Ectodermal cell (in vitro differentiated cells): ENCODE data around the gene GCSAML.

ENCODE experiments used
- H3K27ac ChIP-seq: 2 replicates; pipeline ENCODE4 v1.7.0; 2013; ENCODE audit warnings: mild to moderate bottlenecking, low read depth, low read length; ENCODE audit not compliant: insufficient read depth, poor library complexity, severe bottlenecking
- H3K27me3 ChIP-seq: 2 replicates; pipeline ENCODE4 v1.7.0; 2013; ENCODE audit warnings: mild to moderate bottlenecking, low read length; ENCODE audit not compliant: insufficient read depth, control insufficient read depth, poor library complexity, severe bottlenecking
- H3K36me3 ChIP-seq: one replicate; pipeline ENCODE4 v1.7.0; 2013; ENCODE audit warnings: low read length; ENCODE audit not compliant: control insufficient read depth, insufficient read depth
- H3K4me1 ChIP-seq: one replicate; pipeline ENCODE4 v1.7.0; 2013; ENCODE audit warnings: low read length; ENCODE audit not compliant: control insufficient read depth, insufficient read depth
- H3K4me3 ChIP-seq: 2 replicates; pipeline ENCODE4 v1.7.0; 2013; ENCODE audit warnings: low read depth, low read length, control low read depth; ENCODE audit not compliant: insufficient read depth
- H3K9me3 ChIP-seq: 2 replicates; pipeline ENCODE4 v1.7.0; 2013; ENCODE audit warnings: mild to moderate bottlenecking, low read length, moderate library complexity; ENCODE audit not compliant: control insufficient read depth
- WGBS, 2 experiments: methylation state at CpG; one replicate each; pipeline ENCODE4 v1.1.7; 2013; ENCODE audit warnings: missing lambda C conversion rate in 2 of 2; 5-methylcytosine and 5-hydroxymethylcytosine counted together

Gene GCSAML

DNA sequence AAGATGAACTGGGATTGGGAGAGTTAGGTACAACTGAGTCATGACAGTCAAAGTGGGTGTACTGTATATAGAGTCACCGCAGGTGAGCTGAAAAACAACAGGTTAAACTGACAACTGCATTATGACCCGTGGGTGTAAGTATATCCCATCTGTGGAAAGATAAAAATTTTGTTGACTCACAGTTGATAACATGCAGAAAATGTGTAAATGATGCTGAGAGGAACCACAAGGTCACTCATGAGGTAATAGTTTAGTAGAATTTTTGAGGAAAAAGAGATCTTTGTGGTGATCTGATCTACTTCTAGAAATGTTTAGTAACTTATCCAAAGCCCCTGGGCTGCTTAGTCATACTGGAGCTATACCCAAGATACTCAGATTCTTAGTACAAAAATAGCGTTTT, 13.5 kb upstream of the GCSAML start:
- H3K4me1 ChIP-seq: no peaks in the 10 kb centered on the region
- WGBS, 2 experiments: 74 to 78% methylated on average over 3 of the region's 3 CpGs
- no peak overlapping the region for H3K27ac ChIP-seq
- no peaks in the 10 kb centered on the region for H3K9me3 ChIP-seq
- no peaks in the 10 kb centered on the region for H3K36me3 ChIP-seq
- no peaks in the 10 kb centered on the region for H3K27me3 ChIP-seq
- H3K4me3 ChIP-seq: no peak overlapping the region

DNA sequence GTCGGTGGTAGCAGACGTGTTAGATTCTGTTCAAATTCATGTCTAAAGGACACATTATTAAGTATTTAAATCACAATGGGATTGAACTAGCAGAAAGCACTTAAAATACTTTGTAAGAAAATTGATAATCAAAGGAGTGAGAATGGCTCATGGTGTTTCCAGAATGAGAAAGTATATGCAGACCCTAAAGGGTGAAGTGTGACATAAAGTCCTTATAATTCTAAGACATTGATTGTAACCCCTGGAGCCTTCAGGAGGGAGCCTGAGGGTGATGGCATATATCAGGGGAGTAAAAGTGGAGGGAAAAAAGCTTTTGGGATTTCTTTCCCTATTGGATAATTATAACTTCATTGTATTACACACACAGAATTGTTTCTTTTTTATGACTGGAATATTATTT, 12.6 kb upstream of the GCSAML start, which contains the start of gene OR2C3:
OR2C3 (minus strand) TSS at position 101 of the 400 bp plus-strand sequence. CDS start 3,929 bp downstream, outside the sequence.
- no peaks in the 10 kb centered on the region for H3K4me1 ChIP-seq
- no peaks in the 10 kb centered on the region for H3K9me3 ChIP-seq
- no peak within 1 kb of the TSS for H3K27ac ChIP-seq
- WGBS, 2 experiments: 100% methylated on average over 2 of the region's 2 CpGs
- no peaks in the 10 kb centered on the region for H3K27me3 ChIP-seq
- no peaks in the 10 kb centered on the region for H3K36me3 ChIP-seq
- no peak within 1 kb of the TSS for H3K4me3 ChIP-seq

DNA sequence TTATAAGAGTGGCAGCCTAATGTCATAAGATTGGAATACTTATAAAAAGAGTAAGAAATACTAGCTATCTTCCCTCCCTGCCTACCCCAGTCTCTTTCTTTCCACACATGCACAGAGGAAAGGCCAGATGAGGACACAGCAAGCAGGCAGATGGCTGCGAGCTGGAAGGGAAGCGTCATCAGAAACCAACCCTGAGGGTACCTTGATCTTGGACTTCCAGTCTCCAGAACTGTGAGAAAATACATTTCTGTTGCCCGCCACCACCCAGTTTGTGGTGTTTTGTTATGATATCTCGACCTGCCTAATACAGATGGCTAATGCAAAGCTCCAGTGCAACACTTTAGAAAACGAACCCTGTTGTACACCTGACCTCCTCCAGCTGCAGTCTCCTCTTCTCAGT, 10.4 kb upstream of the GCSAML start:
- no peaks in the 10 kb centered on the region for H3K4me1 ChIP-seq
- no peak overlapping the region for H3K27ac ChIP-seq
- H3K36me3 ChIP-seq: no peaks in the 10 kb centered on the region
- no peaks in the 10 kb centered on the region for H3K9me3 ChIP-seq
- no peaks in the 10 kb centered on the region for H3K27me3 ChIP-seq
- 84 to 87% methylated on average over 5 of the region's 5 CpGs for WGBS, 2 experiments
- no peak overlapping the region for H3K4me3 ChIP-seq

DNA sequence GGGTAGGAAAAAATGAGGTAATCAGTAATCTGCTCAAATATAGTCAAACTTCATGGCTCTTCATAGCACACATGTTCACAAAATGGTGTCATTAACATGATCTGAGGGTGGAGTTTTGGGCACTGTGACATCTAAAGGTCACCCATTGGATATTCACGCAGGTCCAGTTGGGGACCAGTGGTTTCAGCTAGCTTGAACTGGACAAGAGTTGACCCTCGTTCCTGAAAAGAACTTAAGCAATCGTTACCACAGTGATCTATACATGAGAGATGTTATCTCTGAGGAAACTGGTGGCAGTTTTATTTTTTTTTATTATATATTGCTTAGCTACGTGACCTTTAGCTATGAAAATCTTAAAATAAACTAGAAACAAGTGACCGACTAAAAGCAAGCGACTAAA, 9.7 kb upstream of the GCSAML start:
- no peak overlapping the region for H3K27ac ChIP-seq
- no peaks in the 10 kb centered on the region for H3K4me1 ChIP-seq
- no peaks in the 10 kb centered on the region for H3K9me3 ChIP-seq
- H3K27me3 ChIP-seq: no peaks in the 10 kb centered on the region
- 96 to 97% methylated on average over 6 of the region's 6 CpGs for WGBS, 2 experiments
- no peaks in the 10 kb centered on the region for H3K36me3 ChIP-seq
- H3K4me3 ChIP-seq: no peak overlapping the region

DNA sequence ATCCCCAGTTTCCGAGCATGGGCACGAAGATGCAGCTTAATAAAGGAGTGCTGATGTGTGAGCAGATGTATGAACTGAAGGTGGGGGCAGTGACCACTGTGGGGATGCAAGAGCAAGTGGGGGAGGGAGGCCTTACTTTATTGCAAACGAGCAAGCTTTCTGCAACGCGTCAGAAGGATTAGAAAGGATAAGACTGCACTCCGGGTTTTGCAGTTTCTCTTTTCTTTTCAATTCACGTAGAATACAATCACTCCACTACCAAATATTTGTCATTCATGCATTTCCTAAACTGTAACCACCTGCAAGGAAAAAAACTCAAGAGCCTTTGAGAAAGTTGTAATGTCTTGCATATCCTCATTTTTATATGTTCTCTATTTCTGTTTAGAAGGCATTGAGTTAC, 8.4 kb upstream of the GCSAML start:
- Histone ChIP-seq H3K9me3 (no peaks in the 10 kb centered on the region), H3K27me3 (no peaks in the 10 kb centered on the region), H3K4me3 (no peak overlapping the region), H3K4me1 (no peaks in the 10 kb centered on the region), H3K36me3 (no peaks in the 10 kb centered on the region), H3K27ac (no peak overlapping the region)
- 79 to 82% methylated on average over 7 of the region's 7 CpGs for WGBS, 2 experiments

DNA sequence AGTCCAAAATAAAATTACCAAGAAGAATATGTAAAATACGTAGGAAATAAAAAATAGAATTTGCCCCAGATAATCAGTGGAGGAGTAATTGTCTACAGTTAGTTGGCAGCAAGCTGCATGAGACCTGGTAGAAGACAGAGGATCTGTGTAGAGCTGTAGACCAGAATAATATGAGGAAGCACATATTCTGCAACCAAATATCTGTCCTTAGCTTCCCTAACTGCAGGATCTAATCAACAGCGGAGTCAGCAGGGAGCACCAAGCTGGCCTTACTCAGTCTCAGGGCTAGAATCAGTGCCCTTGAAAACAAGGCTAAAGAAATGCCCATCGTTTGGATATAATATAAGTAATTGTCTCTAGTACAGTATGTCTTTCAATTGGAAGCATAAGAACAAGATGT, 6.1 kb upstream of the GCSAML start:
- no peak overlapping the region for H3K4me3 ChIP-seq
- H3K36me3 ChIP-seq: no peaks in the 10 kb centered on the region
- H3K27me3 ChIP-seq: no peaks in the 10 kb centered on the region
- no peak overlapping the region for H3K27ac ChIP-seq
- H3K9me3 ChIP-seq: no peaks in the 10 kb centered on the region
- WGBS, 2 experiments: 69 to 70% methylated on average over 3 of the region's 3 CpGs
- no peaks in the 10 kb centered on the region for H3K4me1 ChIP-seq

DNA sequence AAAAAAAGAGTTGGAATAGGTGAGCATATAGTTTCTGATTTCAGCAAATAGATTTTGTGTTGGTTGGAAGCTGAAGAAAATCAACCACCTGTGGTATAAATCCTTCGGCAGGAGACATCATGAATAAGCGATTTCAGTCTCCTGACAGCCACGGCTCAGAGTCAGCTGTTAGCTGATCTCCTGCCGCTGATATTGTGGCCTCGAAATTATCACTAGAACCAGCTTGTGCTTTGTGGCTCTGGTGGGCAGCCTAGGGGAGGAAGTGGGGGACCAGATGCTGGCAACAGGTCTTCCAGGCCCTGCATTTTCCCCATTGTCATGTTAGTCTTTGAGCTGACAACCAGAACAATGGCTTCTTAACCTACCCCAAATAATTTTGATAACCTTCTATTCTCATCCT, 842 bp upstream of the GCSAML start:
- Histone ChIP-seq H3K27me3 (no peaks in the 10 kb centered on the region), H3K36me3 (no peaks in the 10 kb centered on the region), H3K4me1 (no peaks in the 10 kb centered on the region), H3K4me3 (no peak overlapping the region), H3K27ac (no peak overlapping the region), H3K9me3 (no peaks in the 10 kb centered on the region)
- WGBS, 2 experiments: 70 to 76% methylated on average over 5 of the region's 5 CpGs

DNA sequence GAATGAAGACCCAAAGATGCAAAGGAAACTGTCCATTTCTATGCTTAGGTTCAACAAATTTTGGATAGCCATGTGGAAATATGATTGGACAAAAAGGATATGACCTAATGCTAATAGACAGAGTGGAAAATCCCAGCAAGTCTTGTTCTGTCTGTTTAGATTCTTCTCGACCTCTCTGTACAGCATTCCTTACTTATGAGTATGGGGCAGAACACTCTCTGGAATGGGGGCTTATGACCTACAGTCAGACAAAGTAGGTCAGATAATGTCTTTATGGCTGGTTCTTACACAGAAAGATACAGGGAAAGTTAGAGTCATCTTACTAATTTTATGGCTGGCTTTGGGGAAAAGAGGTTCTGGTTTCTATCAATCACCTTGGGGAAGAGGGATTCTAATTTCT, 2.8 kb downstream of the GCSAML start:
- H3K27me3 ChIP-seq: no peaks in the 10 kb centered on the region
- no peaks in the 10 kb centered on the region for H3K9me3 ChIP-seq
- no peaks in the 10 kb centered on the region for H3K4me1 ChIP-seq
- no peaks in the 10 kb centered on the region for H3K36me3 ChIP-seq
- H3K4me3 ChIP-seq: no peak overlapping the region
- no peak overlapping the region for H3K27ac ChIP-seq
- 82 to 91% methylated on average over 1 of the region's 1 CpG for WGBS, 2 experiments

DNA sequence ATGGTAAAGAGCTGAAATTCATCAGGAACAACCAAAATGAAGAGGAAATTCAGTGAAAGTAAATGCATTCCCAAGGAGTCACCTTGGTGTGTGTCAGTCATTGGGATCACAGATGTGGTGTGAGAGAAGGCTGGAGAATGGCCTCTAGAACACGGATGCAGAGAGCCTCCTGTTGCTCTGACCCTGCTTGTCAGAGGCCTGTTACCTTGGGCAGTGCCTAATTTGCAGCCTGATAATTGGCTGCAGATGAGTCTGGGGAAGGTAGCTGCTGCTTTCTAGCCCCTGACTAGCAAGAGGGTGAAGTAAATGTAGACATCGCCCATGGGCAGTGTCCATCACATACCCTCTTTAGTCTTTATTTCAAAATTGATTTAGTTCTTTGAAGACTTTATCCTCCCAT, 3.3 kb downstream of the GCSAML start:
- no peak overlapping the region for H3K27ac ChIP-seq
- 79 to 80% methylated on average over 2 of the region's 2 CpGs for WGBS, 2 experiments
- H3K9me3 ChIP-seq: no peaks in the 10 kb centered on the region
- H3K36me3 ChIP-seq: no peaks in the 10 kb centered on the region
- no peaks in the 10 kb centered on the region for H3K4me1 ChIP-seq
- H3K4me3 ChIP-seq: no peak overlapping the region
- H3K27me3 ChIP-seq: no peaks in the 10 kb centered on the region

DNA sequence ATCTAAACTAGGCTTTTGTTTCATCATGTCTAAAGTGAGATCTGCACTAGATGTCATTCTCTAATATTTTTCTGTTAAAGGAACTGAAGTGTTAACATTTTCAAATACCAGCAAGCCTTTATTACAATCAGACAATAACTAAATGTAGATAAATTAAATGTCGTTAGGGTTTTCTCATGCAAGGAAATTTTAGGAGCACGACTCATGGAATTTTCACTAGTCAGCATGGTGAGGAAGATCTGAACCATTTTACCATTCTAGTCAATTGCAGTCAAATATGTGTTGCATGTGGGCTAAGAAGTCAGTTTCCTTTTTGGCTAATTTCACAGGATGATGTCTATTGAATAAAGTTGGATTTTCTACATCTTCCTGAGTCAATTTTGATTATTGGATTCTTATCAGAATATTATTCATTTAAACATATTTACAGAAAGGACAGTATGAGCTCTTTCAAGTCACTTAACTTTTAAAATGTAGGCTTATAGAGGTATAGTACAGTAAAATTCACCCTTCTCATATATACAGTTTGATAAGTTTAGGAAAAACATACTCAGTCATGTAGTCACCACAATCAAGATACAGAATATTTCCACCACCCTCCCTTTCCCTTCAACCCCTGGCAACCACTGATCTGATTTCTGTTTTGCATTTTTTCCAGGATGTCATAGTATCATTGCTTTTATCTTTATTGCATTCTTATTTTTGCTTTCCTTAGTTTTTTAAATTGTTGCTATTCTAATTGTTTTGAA, 9.2 kb downstream of the GCSAML start:
- 87 to 88% methylated on average over 2 of the region's 2 CpGs for WGBS, 2 experiments
- Histone ChIP-seq H3K36me3 (no peaks in the 10 kb centered on the region), H3K27ac (no peak overlapping the region)

More for the DNA sequence above, 9.2 kb downstream of the GCSAML start:
- Histone ChIP-seq H3K27me3 (no peaks in the 10 kb centered on the region), H3K4me3 (no peak overlapping the region), H3K9me3 (no peaks in the 10 kb centered on the region), H3K4me1 (no peaks in the 10 kb centered on the region)
